Middle frontal gyrus (tissue), 1 donor: ENCODE data around the gene BIRC7.
"Not testable (repeated sequence)": the region's sequence is repeated elsewhere in the genome, so short reads cannot be mapped to it uniquely, and the experiment has no call there.

Source experiments
- DNase-seq: peaks from one replicate; pipeline ENCODE4 v3.0.0-alpha.2; 2015; ENCODE audit warnings: low spot score; ENCODE audit errors: extremely low spot score

Gene BIRC7

DNA sequence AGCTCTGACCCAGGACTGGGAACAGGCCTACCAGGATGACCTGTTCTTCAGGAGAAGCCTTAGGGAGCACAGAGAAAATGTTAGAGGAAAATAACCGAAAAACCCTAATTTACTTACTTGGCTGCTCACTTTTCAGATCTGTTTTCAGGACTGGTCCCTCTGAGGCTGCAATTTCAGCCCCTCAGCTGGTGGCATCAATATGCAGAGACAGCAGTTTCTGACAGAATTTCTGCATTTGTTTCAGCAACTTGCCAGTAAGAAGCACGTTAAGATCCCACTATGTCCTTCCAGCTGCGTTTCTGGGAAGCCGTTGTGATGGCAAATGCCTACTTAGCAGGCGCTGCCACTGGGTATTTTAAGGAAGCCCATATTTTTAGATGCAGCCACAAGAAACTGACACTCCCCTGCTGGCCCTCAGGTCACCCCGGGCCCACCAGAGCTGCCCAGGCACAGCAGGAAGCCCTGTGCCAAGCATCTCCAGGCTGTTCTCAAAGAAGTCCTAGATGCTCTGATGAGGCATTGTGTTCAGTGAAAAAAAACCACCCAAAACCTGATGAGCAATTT is 27.3 kb upstream of the BIRC7 start:
- DNase-seq: no peak

- DNase-seq: no peak
Measured at GRCh38 chr20:63210011-63210605, 25.6 kb upstream of the BIRC7 start.

- no peak for DNase-seq
Measured at GRCh38 chr20:63212393-63212730, 23.3 kb upstream of the BIRC7 start.

DNA sequence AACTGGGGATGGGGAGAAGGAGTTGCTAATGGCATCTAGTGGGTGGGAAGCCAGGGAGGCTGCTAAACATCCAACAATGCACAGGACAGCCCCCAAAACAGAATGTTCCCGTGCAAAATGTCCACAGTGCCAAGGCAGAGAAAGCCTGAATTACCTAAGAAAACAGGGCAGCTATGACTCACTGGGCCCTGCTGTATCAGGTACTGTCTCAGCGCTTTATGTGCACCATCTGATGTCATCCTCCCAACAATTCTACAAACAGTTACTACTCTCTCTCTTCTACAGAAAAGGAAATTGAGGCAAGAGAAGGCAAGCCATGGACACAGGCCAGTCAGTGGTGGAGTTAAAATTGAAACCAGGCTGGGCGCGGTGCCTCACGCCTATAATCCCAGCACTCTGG is 22.9 kb upstream of the BIRC7 start:
- DNase-seq: no peak

GRCh38 chr20:63214514-63214913 is 21.2 kb upstream of the BIRC7 start:
- no peak for DNase-seq

DNA sequence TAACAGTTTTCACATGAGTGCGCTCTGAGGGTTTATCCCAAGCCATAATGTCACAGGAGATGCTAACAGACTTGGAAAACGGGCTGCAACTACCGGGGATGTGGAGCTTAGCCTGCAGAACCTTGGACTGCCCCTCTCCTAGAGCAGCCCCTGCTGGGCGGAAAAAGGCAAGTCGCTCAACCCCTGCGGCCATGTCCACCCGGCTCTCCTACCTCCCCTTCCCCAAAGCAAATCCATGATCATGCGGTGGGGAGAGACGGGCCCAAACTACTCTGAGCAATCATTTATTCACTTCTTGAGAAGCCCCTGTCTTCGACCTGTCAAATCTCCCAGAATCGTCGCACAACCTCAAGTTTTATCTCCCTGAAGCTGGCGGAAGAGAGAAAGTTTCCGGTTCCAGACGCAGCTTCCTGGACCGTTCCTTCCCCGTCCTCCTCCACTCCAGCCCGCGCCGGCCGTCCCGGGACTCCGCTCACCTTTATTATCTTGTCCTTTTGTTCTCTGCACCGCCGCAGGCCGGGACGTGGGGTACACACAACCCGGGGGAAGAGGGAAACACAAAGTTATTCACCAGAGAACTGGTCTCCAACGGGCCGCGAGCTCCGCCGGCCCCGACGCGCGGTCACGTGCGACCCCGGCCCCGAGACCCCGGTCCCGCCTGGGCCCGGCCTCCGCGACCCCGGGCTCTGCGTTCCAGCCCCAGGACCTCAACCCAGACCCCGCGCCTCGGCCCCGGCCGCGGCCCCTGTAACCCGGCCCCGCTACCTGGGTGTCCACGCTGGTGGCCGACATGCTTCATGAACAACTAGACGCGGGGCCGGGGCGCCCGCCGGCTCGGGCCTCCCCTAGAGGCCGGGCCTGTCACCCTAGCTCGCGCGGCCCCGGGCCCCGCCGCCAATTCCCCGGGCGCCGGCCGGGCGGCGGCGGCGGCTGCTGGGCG is 20.3 kb upstream of the BIRC7 start:
- DNase-seq: no peak

DNA sequence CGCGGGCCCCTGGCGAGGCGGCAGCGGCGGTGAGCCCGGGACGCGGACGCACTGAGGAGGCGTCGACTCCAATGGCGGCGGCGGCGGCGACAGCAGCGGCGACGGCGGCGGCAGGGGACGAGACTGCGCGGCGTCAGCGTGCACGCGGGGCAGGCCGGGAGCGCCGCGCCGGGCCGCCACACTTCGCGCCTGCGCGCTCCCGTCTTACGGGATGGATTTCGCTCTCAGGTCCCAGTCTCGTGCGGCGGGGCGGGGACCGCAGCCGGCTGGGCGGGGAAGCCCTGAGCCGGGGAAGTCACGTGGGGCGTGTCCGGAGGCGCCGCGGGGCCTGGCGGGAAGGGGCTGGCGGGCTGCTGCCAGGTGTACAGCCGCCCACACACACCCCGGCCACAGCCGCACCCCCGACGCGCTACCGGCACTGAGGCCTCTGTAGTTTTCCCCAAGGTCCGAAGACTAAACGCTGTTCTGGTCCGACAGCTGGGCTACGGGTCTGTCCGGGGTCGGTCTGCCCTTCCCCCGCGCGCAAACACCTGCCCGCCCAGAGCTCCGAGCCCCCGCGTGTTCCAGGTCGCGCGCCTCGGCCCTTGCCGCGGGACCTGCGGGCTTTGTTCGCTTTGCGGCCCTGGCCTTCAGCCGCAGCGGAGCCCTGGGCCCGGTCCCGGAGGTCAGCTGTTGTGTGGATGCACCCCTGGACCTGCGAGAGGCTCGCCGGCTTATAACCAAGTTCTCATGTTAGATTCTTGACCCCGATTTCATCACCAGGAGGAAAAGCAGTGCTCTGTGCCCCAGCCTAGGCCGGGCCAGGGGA is 19.5 kb upstream of the BIRC7 start, which contains the start of gene YTHDF1:
Gene YTHDF1, minus strand, starts transcription at position 91 of the 808 bp plus-strand sequence. CDS start 239 bp downstream, outside the sequence.
- DNase-seq: peak; percentile 91

- DNase-seq: no peak
Measured at GRCh38 chr20:63216849-63217471, 18.7 kb upstream of the BIRC7 start.

- no peak for DNase-seq
Measured at GRCh38 chr20:63217706-63218105, 18.0 kb upstream of the BIRC7 start.

GRCh38 chr20:63218701-63219446 is 16.8 kb upstream of the BIRC7 start:
- no peak for DNase-seq

DNA sequence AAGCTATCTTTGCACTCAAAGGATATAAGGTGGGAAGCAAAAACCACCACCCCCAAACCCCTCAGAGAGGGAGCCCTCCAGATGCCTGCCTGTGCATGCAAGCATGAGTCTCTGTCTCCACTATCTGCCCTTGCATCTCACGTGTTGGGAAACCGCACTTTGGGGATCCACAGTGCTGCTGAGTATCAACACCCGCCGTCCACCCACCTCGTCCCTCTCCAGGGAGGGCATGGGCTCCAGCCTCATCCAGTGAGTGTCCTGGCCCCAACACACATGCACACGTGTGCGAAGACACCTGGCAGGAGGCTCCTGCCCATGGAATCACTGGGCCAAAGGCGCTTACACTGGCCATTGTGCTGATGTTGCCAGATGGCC is 16.3 kb upstream of the BIRC7 start:
- no peak for DNase-seq

- DNase-seq: no peak
Measured at GRCh38 chr20:63219866-63220521, 15.7 kb upstream of the BIRC7 start.

DNA sequence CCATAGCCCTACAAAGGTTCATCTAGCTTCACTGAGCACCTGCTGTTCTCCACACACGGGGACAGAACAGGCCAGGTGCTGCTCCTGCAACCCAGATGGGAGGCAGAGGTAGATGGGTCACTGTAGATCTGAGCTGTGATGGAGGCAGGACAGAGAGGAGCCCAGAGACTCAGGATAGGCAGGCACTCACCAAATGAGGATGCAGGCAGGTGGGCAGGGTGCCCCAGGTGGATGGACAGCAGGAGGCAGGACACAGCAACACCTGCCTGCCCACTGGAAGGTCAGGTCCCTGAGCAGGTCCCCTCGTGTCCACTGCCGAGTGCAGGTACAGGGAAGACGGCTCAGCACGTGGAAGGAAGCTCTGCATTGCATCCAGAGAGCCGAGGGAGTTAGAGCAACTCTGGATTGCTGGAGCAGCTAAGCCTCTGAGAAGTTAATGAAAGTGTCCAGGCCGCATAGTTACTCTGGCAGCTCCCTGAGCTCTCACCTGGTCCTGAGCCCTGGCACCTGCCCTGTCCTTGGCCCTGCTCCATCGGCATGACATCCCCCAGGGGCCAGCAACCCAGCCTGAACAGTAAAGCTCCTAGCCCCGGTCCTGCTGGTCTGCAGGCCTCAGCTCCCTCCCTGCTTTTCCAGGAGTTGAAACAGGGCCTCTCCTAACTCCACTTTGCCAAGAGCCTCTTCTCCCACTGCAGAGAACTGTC is 14.9 kb upstream of the BIRC7 start:
- no peak for DNase-seq

DNA sequence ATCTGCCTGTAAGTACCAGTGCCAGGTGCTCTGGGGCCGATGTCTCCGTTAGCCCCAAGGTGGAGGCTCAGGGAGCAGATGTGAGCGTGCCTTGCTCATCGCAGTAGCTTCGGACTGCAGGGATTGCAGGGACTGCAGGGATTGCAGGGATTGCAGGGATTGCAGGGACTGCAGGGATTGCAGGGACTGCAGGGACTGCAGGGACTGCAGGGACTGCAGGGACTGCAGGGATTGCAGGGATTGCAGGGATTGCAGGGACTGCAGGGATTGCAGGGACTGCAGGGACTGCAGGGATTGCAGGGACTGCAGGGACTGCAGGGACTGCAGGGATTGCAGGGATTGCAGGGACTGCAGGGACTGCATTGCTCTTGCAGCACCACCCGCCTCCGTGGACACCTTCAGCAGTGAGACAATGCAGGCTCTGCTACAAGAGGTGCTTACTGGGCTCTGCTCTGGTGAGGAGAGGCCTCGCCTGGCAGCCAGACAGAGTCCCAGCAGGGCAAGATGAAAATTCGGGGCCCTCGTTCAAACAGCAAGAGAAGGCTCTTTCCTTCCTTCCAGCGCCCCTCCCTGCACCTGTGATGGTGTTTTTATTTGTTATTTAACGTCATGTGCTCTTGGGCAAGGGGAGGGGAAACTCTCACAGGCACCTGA is 14.2 kb upstream of the BIRC7 start:
- not testable (repeated sequence) for DNase-seq

GRCh38 chr20:63222541-63222940 is 13.2 kb upstream of the BIRC7 start:
- no peak for DNase-seq

- no peak for DNase-seq
Measured at GRCh38 chr20:63223121-63223825, 12.4 kb upstream of the BIRC7 start.

- no peak for DNase-seq
Measured at GRCh38 chr20:63223826-63224207, 11.9 kb upstream of the BIRC7 start.

GRCh38 chr20:63224412-63225081 is 11.2 kb upstream of the BIRC7 start:
- no peak for DNase-seq
